HG02798 (cell line): ENCODE measurements around the gene TRUB2.
"Not testable (repeated sequence)": the region's sequence is repeated elsewhere in the genome, so short reads cannot be mapped to it uniquely, and the experiment has no call there.

Source experiments
- ATAC-seq: cut with Tn5 transposase; IDR thresholded peaks from one replicate; pipeline ENCODE4 v1.9.1; 2021; ENCODE audit warnings: mild to moderate bottlenecking; ENCODE audit not compliant: unreplicated experiment, poor library complexity

Gene TRUB2

DNA sequence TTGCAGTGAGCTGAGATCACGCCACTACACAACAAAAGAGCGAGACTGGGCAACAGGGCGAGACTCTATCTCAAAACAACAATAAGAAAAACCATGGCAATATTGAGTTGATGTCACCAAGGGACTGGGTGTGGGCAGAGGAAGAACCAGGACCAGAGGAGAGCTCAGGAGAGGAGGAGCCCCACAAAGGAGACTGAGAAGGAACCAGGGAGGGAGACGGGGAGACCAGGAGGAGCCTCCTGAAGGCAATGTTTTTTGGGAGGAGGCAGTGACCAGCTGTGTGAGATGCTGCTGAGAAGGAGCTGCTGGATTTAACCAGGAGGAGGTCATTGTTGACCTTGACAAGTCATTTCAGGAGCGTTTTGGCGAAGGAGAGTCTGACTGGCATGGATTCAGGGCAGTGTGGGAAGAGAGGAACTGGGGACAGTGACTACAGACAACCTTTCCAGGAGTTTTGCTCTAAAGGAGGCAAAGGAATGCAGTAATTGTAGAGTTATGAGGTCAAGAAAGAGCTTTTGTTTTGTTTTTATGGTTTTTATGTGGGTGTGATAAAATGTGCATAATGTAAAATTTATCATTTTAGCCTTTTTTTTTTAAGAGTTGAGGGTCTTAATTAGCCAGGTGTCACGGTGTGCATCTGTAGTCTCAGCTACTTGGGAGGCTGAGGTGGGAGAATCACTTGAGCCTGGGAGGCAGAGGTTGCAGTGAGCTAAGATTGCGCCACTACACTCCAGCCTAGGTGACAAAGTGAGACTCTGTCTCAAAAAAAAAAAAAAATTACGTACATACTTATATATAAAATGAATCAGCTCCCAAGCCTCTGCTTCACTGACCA is 17.9 kb downstream of the TRUB2 start:
- ATAC-seq = no peak

DNA sequence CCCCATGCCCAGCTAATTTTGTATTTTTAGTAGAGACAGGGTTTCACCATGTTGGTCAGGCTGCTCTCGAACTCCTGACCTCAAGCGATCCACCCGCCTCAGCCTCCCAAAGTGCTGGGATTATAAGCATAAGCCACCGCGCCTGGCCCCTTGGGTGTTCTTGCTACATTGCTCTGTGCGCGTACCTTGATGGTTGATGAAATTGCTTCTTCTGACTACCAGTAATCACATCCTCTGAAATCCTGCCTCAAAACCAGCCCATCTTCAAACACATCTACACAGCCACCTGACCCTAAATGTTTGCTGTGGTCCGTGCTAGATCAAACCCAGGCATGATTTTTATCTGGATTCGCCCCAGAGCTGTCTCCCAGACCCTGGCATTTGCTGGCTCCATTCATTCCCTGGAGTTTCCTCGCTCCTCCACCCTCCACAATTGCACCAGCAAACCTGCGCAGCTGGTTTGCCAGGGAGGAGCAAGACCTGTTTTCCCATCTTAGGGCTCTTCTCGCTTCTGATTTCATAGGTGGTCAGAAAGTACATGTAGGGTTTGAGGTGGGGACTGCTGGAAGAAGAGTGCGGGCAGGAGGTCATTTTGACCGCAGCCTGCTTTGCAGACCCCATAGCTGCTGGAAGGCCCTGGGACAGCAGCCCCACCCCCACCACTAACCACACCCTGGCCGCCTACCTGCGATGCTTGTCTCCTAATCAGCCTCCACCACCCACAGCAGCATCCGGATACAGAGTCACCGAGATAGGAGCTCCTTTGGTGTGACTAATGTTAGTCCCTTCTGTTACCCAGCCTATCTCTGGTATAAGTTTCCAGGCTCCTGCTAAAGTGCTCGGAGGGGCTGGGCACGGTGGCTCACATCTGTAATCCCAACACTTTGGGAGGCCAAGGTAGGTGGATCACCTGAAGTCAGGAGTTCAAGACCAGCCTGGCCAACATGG is 23.4 kb downstream of the TRUB2 start:
- ATAC-seq = no peak

DNA sequence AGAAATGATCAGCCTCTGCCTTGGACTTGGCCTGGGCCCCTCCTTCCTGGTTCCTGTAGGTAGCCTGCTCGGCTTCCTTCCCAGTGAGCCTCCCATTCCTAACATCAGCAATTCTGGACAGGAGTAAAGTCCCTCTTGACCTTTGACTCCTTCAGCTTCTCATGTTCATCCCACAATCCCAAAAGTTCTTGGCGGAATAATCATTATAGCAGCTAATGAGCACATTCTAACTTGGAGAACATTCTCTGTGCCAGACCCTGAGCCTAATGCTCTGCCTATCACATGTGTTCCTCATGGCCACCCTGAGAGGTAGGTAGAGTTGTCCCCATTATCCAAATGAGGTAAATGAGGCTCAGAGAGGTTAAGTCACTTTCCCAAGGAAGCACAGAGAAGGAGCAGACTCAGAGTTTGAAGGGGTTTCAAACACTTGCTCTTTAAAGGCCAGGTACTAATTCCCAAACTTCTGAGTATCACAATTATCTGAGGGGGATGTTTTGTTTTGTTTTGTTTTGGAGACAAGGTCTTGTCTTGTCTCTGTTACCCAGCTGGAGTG is 24.9 kb downstream of the TRUB2 start:
- no peak for ATAC-seq

DNA sequence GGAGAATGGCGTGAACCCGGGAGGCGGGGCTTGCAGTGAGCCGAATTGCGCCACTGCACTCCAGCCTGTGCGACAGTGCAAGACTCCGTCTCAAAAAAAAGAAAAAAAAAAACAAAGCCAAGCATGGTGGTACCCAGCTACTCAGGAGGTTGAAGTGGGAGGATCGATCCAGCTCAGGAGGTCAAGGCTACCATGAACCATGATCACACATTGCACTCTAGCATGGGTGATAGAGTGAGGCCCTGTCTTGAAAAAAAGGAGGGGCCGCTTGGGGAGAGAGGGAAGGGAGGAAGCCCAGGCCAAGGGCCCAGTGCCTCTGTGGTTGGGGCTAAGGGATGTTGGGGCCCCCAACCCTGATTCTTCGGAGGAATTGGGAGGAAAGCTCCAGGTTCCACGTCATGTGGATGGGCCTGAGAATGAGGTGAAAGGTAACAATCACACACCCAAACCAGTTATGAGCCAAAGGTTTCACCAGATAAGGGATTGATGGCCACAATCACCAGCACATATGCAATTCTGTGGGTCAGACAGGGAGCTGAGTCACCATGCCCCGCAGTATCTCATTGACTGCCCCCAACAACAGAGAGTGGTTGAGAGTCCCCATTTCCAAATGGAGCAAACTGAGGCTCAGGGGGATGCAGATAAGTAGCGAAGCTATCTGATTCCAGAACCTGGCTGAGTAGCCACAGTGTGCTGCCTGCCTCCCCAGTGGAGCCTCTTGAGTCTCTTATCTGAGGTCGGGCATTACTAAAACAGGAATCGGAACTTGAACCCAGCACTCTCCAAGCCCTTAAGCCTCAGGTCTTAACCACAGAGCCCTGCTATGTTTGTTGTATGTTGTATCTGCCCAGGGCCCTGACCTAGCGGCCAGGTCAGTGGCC is 25.7 kb downstream of the TRUB2 start:
- ATAC-seq = no peak

DNA sequence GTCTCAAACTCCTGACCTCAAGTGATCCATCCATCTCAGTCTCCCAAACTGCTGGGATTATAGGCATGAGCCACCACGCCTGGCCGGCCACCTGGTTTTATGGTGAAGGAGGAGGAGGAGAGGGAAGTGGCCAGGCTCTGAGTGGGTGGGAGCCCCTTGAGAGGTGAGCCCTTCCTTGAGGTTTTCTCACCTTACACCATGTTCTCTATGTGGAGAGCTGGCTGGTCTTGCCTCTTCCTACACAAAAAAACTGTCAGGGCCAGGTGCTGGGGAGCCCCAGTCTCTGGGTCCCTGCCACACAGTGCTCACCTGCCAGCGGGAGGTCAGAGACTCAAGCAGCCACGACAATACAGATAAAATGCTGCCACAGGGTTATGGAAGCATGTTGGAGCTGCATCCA is 28.1 kb downstream of the TRUB2 start:
- no peak for ATAC-seq

DNA sequence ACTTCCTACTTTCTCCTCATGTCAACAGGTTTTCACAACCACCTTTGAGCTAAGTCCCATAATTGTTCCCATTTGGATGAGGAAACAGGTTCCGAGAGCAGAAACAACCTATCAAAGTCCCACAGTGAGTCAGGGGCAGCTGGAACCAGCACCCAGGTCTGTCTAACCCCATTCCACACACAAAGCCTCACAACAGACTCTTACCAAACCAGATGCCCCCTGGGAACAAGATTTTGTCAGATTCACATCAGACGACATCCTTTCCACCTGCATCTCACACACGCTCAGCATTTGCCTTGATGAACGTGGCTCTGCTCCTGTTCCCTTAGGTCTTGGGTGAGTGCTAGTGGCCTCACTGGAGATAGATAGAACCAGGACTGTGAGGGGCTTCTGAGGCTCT is 29.2 kb downstream of the TRUB2 start:
- ATAC-seq = no peak

DNA sequence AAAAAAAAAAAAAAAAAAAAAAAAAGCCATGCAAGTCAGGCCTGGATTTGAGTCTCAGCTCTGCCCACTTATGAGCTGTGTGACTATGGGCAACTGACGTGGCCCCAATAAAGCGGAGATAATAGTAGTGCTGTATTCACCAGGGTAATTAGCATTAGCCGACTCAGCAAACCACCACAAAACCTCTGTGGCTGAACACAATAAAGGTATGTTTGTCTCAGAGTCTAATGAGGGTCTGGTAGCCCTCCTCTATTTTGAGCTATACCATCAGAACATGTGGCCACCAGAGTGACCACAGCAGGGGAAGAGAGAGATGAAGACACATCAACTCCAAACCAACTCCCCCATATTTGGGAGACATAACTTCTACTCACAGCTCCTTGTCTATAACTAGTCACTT is 30.2 kb downstream of the TRUB2 start:
- ATAC-seq = no peak

DNA sequence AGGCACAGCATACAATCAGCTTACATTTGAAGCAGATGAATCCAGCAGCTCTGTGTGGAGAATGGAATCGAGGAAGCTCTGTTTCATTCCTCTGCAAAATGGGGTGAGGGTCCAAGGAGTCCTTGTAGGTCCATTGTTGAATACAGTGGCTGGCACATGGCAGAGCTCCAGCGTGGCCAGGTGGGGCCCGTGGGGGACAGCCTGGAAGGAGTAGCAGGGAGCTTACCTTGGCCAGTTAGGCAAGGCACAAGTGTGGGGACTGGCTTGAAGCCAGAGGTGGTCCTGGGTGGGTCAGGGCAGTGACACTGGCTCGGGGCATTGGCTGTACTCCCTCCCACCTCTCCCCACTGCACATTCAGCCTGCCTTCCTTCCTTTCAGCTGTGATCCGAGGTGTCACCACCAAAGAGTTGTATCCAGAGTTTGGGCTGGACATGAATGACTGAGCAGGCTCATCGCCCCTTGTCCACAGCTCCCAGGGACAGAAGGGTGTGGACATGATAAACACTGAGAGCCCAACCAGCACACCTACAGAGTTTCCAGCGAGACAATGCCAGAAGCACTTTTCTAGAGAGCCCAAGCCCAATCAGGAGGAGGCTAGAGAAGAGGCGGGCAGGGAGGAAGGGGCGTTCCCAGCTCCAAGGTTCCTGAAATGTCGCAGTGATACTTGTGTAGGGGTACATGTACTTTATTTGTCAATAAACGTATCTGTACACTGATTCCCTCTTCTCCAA is 33.8 kb downstream of the TRUB2 start:
- ATAC-seq = no peak

DNA sequence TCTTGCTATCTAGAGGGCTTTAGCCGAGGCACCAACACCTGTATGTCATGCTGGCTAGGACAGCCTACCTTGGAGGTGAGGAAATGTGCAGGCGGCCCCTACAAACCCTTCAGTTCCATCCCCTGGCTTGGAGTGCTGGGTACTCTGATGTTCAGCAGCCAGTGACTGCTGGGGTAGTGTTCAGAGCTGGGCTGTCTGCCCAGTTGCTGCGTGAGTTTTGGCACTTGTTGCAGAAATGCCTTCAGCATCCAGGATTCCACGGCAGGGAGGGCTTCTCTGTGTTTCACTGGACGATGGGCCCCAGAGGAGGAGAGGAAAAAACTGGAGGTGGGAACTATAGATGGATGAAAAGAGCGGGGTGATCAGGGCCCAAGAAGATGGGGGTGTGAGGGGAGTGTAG is 35.8 kb downstream of the TRUB2 start:
- no peak for ATAC-seq

DNA sequence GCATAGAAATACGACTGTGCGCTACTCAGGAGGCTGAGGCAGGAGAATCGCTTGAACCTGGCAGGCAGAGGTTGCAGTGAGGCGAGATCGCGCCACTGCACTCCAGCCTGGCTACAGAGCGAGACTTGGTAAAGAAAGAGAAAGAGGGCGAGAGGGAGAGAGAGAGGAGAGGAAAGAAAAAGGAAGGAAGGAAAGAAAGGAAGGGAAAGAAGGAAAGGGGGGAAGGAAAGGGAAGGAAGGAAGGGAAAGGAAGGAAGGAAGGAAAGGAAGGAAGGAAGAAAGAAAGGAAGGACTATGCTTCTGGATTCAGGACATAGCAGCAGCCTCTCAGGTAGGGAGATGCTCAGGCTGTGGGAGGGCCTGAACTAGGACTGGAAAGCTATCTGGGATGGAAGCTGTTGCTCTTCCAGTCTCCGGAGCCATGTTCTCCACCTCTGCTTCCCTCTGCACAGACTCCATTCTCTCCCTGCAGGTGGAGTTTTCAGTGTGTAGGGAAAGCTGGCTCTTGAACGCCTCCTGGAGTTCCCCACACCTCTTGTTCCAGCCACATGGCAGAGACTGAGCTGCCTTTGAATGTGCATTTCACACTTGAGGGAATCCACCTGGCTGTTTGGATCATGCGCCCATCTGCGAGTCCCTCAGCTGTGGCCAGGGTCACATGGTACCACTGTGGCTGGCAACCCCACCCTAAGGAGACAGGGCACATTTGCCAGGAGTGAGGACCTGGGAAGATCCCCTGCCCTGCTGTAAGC is 37.0 kb downstream of the TRUB2 start:
- no peak for ATAC-seq

DNA sequence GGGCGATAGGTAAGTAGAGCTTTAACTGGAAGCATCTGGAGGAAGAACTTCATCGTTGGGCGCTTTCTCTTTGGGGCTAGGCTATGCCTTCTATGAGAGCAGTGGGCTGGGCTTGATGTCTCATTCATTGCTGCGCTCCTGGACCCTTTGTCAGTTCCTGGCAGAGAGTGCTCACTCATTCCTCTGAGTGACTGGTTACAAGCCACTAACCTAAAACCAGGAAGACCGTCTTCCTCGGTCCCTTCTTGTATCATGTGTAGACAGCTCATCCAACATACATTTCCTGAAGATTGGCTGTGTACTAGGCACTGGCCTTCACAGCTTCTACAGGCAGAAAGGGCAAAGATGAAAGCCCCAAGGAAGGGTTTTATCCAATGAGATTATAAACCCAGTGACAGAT is 39.7 kb downstream of the TRUB2 start:
- ATAC-seq = no peak

DNA sequence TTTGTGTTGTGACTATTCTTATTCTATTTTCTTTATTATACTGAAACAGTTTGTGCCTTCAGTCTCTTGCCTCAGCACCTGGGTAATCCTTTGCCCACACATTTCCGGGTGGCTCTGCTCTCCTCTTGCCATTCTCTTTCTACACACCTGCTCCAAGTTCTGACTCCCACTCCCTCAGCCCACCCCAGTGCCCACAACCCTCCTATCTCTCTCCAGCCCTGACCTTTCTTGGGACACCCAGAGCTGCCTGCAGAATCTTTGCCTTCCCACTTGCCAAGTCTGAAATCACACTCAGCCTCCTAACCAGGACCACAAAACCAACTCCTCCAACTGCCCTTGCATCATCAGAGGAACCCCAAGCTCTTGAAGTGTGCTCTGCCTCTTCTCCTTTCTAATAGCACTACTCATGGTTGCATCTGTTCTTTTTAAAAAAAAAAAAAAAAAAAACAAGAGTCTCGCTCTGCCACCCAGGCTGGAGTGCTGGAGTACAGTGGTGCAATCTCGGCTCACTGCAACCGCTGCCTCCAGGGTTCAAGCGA is 42.1 kb downstream of the TRUB2 start:
- ATAC-seq = no peak

DNA sequence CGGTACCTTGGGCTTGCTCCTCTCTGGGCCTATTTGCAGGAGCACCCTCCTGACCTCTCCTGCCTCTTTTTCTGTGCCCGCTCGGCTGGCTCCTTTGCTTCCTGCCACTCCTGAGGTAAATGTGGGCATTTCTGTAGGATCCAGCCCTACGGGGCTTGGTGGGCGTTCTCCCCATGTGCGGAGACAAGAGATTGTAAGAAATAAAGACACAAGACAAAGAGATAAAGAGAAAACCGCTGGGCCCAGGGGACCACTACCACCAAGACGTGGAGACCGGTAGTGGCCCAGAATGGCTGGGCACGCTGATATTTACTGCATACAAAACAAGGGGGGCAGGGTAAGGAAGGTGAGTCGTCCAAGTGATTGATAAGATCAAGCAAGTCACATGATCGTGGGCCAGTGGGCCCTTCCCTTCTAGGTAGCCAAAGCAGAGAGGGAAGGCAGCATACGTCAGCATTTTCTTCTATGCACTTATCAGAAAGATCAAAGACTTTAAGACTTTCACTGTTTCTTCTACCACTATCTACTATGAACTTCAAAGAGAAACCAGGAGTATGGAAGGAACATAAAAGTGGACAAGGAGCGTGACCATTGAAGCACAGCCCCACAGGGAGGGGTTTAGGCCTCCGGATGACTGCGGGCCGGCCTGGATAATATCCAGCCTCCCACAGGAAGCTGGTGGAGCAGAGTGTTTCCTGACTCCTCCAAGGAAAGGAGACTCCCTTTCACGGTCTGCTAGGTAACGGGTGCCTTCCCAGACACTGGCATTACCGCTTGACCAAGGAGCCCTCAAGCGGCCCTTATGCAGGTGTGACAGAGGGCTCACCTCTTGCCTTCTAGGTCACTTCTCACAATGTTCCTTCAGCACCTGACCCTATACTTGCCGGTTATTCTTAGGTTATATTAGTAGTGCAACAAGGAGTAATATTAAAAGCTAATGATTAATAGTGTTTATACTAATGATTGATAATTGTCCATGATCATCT is 42.9 kb downstream of the TRUB2 start:
- not testable (repeated sequence) for ATAC-seq

DNA sequence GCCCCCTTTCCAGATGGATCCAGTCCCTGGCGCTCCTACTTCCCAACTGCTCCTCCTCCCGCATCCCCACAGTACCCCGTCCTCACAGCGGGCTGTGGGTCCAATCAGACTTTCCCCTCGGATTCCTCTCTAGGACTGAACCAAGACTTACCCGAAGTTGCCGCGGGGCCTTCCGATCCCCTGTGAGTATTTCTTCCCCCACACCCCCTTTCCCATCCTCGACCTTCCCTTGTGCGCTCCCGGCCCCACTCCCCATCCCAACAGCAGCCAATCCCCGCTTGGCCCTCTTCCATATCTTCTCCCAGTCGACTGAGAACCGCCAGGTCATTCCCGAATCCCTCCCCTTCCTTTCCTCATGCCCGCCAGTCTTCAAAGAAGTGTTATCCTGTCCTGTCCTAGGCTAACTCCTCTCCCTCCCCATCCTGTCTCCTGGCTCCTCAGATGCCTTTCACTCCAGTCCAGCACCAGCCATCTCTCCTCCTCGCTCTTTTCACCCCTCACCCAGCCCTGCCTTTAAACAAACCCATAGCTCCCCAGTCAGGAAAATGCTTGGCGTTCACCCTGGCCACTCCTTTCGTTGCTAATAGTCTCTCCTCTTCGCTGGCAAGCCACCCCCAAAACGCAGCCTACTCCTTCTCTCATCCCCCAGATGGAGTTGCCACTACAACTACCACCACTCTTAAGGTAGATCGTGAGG is 45.5 kb downstream of the TRUB2 start:
- ATAC-seq = no peak

DNA sequence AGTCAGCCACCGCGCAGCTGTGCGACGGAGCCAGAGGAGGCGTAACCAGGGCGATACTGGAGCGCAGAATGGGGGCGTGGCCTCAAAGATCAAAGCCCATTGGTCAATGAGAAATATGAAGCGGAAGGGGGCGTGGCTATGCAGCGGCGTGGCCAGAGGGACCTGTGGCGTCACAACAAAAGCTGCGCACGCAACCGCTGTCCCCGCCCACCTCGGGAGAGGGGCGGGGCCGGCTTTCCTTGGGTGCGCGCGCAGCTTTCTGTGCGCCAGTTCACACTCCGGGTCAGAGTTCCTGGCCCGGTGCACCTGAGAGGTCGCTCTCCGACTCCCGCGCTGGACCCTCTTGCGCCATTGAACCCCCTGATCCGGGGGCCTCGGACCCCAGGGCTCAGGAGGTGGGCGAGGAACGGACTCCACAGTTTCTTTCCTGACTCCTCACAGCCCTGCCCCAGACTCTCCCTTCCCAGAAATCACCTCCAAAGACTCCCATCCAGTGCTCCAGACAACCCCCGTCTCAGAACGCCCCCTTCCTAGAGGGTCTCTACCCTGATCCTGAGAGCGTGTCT is 46.2 kb downstream of the TRUB2 start, which contains the start of gene SWI5:
Gene SWI5 (plus strand): TSS at position 269 of the 566 bp plus-strand sequence.
- ATAC-seq = peak; percentile 97
